ENCODE measurements around the gene CALN1.
A peak's percentile ranks its signal among the peaks of the same experiment; 100 is the strongest.

CALN1 gene

GRCh38 chr7:71984348-71984747 lies 427.8 kb downstream of the CALN1 start:
- Histone ChIP-seq H3K9ac (ENCODE audit: low read depth, low read length, poor library complexity) (no peak overlapping the region), H3K14ac (ENCODE audit: low read length) (no peak overlapping the region), H3K18ac (ENCODE audit: low read length) (peak overlapping the region; percentile 13), H3K4me1 (ENCODE audit: control insufficient read depth in 2 of 2, insufficient read depth in 1 of 2, low read depth in 1 of 2, low read length in 2 of 2) (peaks cover 0 to 2% of the 10 kb centered on the region in 2 donors), H2BK12ac (ENCODE audit: low read length) (no peak overlapping the region), H3K9me3 (replicated peaks in 1 of 2; ENCODE audit: control insufficient read depth in 2 of 2, insufficient read depth in 1 of 2, low read depth in 1 of 2, low read length in 2 of 2) (no peaks in the 10 kb centered on the region), H3K79me1 (ENCODE audit: low read depth, low read length) (no peaks in the 10 kb centered on the region), H4K8ac (ENCODE audit: low read depth, low read length) (no peak overlapping the region), H4K91ac (ENCODE audit: low read depth, low read length, poor library complexity) (no peak overlapping the region), H2BK15ac (ENCODE audit: low read length) (no peak overlapping the region), H3K36me3 (replicated peaks in 1 of 2; ENCODE audit: control insufficient read depth in 2 of 2, insufficient read depth in 2 of 2, low read length in 2 of 2) (no peaks in the 10 kb centered on the region), H3K4me3 (ENCODE audit: low read length in 2 of 2) (no peak overlapping the region), H2BK5ac (ENCODE audit: low read length) (no peak overlapping the region), H3K4me2 (ENCODE audit: insufficient read depth, low read length, poor library complexity, severe bottlenecking) (no peak overlapping the region), H3K27ac (replicated peaks; ENCODE audit: low read length) (no peak overlapping the region), H3K27me3 (ENCODE audit: control insufficient read depth in 3 of 3, insufficient read depth in 3 of 3, low read depth in 1 of 3, low read length in 3 of 3) (no peaks in the 10 kb centered on the region), H3K4ac (ENCODE audit: low read length) (no peak overlapping the region), H2AFZ (ENCODE audit: low read length) (no peak overlapping the region), H2AK5ac (ENCODE audit: low read depth, low read length) (no peak overlapping the region), H3K23ac (ENCODE audit: low read depth, low read length, poor library complexity) (no peak overlapping the region), H2BK120ac (ENCODE audit: low read depth, low read length) (no peak overlapping the region)
- DNase-seq (ENCODE audit: low spot score), result no peak
- WGBS, 2 donors (ENCODE audit: extremely low coverage in 2 of 2, insufficient read length in 2 of 2, insufficient replicate concordance in 1 of 2), result no CpG with 5 or more reads among the region's 2 CpGs

DNA sequence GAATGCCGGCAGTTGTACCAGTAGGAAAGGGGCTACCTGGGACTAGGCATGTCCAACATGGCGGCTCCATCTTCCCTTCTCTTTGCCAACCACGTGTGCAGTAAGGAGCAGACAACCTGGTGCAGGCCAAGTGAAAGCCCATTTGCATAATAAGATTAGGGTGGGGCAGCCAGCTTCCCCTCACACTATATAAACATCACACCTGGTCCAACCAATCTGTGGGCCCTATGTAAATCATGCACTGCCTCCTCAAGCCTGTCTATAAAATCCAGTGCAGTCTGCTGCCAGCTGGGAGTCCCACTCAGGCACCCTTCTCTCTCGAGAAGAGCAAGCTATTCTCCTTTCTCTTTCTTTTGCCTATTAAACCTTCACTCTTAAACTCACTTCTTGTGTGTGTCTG lies 429.3 kb downstream of the CALN1 start:
- Histone ChIP-seq H3K27me3 (ENCODE audit: control insufficient read depth in 3 of 3, insufficient read depth in 3 of 3, low read depth in 1 of 3, low read length in 3 of 3) (no peaks in the 10 kb centered on the region), H4K91ac (ENCODE audit: low read depth, low read length, poor library complexity) (no peak overlapping the region), H4K8ac (ENCODE audit: low read depth, low read length) (no peak overlapping the region), H3K9me3 (replicated peaks in 1 of 2; ENCODE audit: control insufficient read depth in 2 of 2, insufficient read depth in 1 of 2, low read depth in 1 of 2, low read length in 2 of 2) (no peaks in the 10 kb centered on the region), H3K23ac (ENCODE audit: low read depth, low read length, poor library complexity) (no peak overlapping the region), H3K9ac (ENCODE audit: low read depth, low read length, poor library complexity) (no peak overlapping the region), H2BK15ac (ENCODE audit: low read length) (no peak overlapping the region), H3K14ac (ENCODE audit: low read length) (no peak overlapping the region), H3K27ac (replicated peaks; ENCODE audit: low read length) (no peak overlapping the region), H3K4me1 (ENCODE audit: control insufficient read depth in 2 of 2, insufficient read depth in 1 of 2, low read depth in 1 of 2, low read length in 2 of 2) (peaks cover 0 to 2% of the 10 kb centered on the region in 2 donors), H2BK12ac (ENCODE audit: low read length) (no peak overlapping the region), H2BK120ac (ENCODE audit: low read depth, low read length) (no peak overlapping the region), H3K4ac (ENCODE audit: low read length) (no peak overlapping the region), H3K18ac (ENCODE audit: low read length) (no peak overlapping the region), H2AK5ac (ENCODE audit: low read depth, low read length) (no peak overlapping the region), H3K79me1 (ENCODE audit: low read depth, low read length) (no peaks in the 10 kb centered on the region), H2AFZ (ENCODE audit: low read length) (no peak overlapping the region), H3K4me2 (ENCODE audit: insufficient read depth, low read length, poor library complexity, severe bottlenecking) (no peak overlapping the region), H3K4me3 (ENCODE audit: low read length in 2 of 2) (no peak overlapping the region), H2BK5ac (ENCODE audit: low read length) (no peak overlapping the region), H3K36me3 (replicated peaks in 1 of 2; ENCODE audit: control insufficient read depth in 2 of 2, insufficient read depth in 2 of 2, low read length in 2 of 2) (no peaks in the 10 kb centered on the region)
- WGBS, 2 donors (ENCODE audit: extremely low coverage in 2 of 2, insufficient read length in 2 of 2, insufficient replicate concordance in 1 of 2), result no CpG with 5 or more reads among the region's 4 CpGs
- DNase-seq (ENCODE audit: low spot score), result no peak

DNA sequence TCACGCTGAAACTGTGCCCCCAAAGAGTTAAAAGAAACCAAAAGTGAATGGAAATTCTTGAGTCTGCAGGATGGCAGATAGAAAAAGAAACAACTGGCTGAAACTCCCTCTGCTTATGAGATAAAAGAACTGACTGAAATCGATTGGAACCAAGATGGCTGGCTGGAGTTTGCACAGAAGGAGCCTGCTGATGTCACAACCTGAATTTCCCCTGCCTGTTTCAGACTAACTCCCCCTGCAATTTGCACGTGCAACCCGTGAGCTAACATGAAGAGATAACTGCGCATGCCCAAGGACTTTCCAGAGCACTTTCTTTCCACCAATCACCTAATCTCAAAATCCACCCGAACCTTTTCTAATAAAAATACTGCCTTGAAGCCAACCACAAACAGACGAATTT lies 435.5 kb downstream of the CALN1 start:
- no peak for DNase-seq (ENCODE audit: low spot score)
- H2BK120ac ChIP-seq (ENCODE audit: low read depth, low read length), result no peak overlapping the region
- 100% methylated on average over 1 of the region's 7 CpGs; no CpG with 5 or more reads in 1 of the 2 donors for WGBS, 2 donors (ENCODE audit: extremely low coverage in 2 of 2, insufficient read length in 2 of 2, insufficient replicate concordance in 1 of 2)

DNA sequence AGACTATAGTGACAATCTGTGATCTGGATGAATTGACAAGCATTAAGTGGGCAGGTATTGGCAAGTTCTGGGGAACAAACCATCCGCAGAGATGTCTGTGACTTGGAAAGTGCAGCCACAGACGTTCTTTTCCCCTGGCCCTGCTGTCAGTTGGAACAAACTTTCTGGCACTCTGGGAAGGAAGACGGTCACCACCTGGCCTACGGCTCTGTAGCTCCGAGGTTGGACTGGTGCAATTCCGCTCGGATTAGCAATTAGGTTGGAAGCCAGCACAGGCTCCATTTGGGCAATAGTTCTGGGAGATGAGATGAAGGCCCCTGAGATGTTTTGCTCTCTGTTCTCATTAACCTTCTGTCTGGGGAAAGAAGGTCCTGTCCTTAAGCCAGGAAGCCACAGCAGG lies 437.5 kb downstream of the CALN1 start:
- Histone ChIP-seq H3K79me1 (ENCODE audit: low read depth, low read length) (no peaks in the 10 kb centered on the region), H3K27me3 (ENCODE audit: control insufficient read depth in 3 of 3, insufficient read depth in 3 of 3, low read depth in 1 of 3, low read length in 3 of 3) (no peaks in the 10 kb centered on the region), H2BK12ac (ENCODE audit: low read length) (no peak overlapping the region), H3K14ac (ENCODE audit: low read length) (no peak overlapping the region), H3K9ac (ENCODE audit: low read depth, low read length, poor library complexity) (no peak overlapping the region), H2AK5ac (ENCODE audit: low read depth, low read length) (no peak overlapping the region), H2BK120ac (ENCODE audit: low read depth, low read length) (no peak overlapping the region), H3K4me1 (ENCODE audit: control insufficient read depth in 2 of 2, insufficient read depth in 1 of 2, low read depth in 1 of 2, low read length in 2 of 2) (peaks cover 0 to 4% of the 10 kb centered on the region in 2 donors), H3K9me3 (replicated peaks in 1 of 2; ENCODE audit: control insufficient read depth in 2 of 2, insufficient read depth in 1 of 2, low read depth in 1 of 2, low read length in 2 of 2) (peaks cover 0 to 2% of the 10 kb centered on the region in 2 donors), H2BK5ac (ENCODE audit: low read length) (no peak overlapping the region), H4K91ac (ENCODE audit: low read depth, low read length, poor library complexity) (no peak overlapping the region), H3K4me2 (ENCODE audit: insufficient read depth, low read length, poor library complexity, severe bottlenecking) (no peak overlapping the region), H3K36me3 (replicated peaks in 1 of 2; ENCODE audit: control insufficient read depth in 2 of 2, insufficient read depth in 2 of 2, low read length in 2 of 2) (no peaks in the 10 kb centered on the region), H4K8ac (ENCODE audit: low read depth, low read length) (no peak overlapping the region), H3K4ac (ENCODE audit: low read length) (no peak overlapping the region), H3K4me3 (ENCODE audit: low read length in 2 of 2) (no peak overlapping the region), H2AFZ (ENCODE audit: low read length) (no peak overlapping the region), H3K27ac (replicated peaks; ENCODE audit: low read length) (no peak overlapping the region), H2BK15ac (ENCODE audit: low read length) (no peak overlapping the region), H3K23ac (ENCODE audit: low read depth, low read length, poor library complexity) (no peak overlapping the region), H3K18ac (ENCODE audit: low read length) (no peak overlapping the region)
- no CpG with 5 or more reads among the region's 7 CpGs for WGBS, 2 donors (ENCODE audit: extremely low coverage in 2 of 2, insufficient read length in 2 of 2, insufficient replicate concordance in 1 of 2)
- no peak for DNase-seq (ENCODE audit: low spot score)

More for the DNA sequence above, 435.5 kb downstream of the CALN1 start:
- Histone ChIP-seq H2AFZ (ENCODE audit: low read length) (peak overlapping the region; percentile 6), H3K27ac (replicated peaks; ENCODE audit: low read length) (no peak overlapping the region), H3K79me1 (ENCODE audit: low read depth, low read length) (no peaks in the 10 kb centered on the region), H3K4ac (ENCODE audit: low read length) (no peak overlapping the region), H3K4me1 (ENCODE audit: control insufficient read depth in 2 of 2, insufficient read depth in 1 of 2, low read depth in 1 of 2, low read length in 2 of 2) (peaks cover 0 to 4% of the 10 kb centered on the region in 2 donors), H3K18ac (ENCODE audit: low read length) (no peak overlapping the region), H4K91ac (ENCODE audit: low read depth, low read length, poor library complexity) (no peak overlapping the region), H3K14ac (ENCODE audit: low read length) (no peak overlapping the region), H3K4me3 (ENCODE audit: low read length in 2 of 2) (no peak overlapping the region), H3K27me3 (ENCODE audit: control insufficient read depth in 3 of 3, insufficient read depth in 3 of 3, low read depth in 1 of 3, low read length in 3 of 3) (no peaks in the 10 kb centered on the region), H2BK12ac (ENCODE audit: low read length) (no peak overlapping the region), H3K23ac (ENCODE audit: low read depth, low read length, poor library complexity) (no peak overlapping the region), H3K4me2 (ENCODE audit: insufficient read depth, low read length, poor library complexity, severe bottlenecking) (no peak overlapping the region), H2BK15ac (ENCODE audit: low read length) (no peak overlapping the region), H2AK5ac (ENCODE audit: low read depth, low read length) (no peak overlapping the region), H3K9ac (ENCODE audit: low read depth, low read length, poor library complexity) (no peak overlapping the region), H4K8ac (ENCODE audit: low read depth, low read length) (no peak overlapping the region), H3K36me3 (replicated peaks in 1 of 2; ENCODE audit: control insufficient read depth in 2 of 2, insufficient read depth in 2 of 2, low read length in 2 of 2) (no peaks in the 10 kb centered on the region), H2BK5ac (ENCODE audit: low read length) (no peak overlapping the region), H3K9me3 (replicated peaks in 1 of 2; ENCODE audit: control insufficient read depth in 2 of 2, insufficient read depth in 1 of 2, low read depth in 1 of 2, low read length in 2 of 2) (peaks cover 0 to 2% of the 10 kb centered on the region in 2 donors)
